Thyroid gland (tissue), 4 donors: ENCODE data around the gene CCL15. TPM values are rescaled to one million over a fixed set of nuclear protein-coding genes. Genes with fewer than 3 reads are reported as not detected.

Experiments used
- DNase-seq, 2 donors: peaks; one replicate each; pipeline ENCODE4 v3.0.0-alpha.2; 2019
- H3K27ac ChIP-seq, 3 donors: fragments of 200-600 bp; sonication (generic); 1 replicate in 2 of 3; 2 replicates in 1 of 3; pipeline ENCODE4 v1.5.1; 2016 to 2019; ENCODE audit warnings: mild to moderate bottlenecking in 1 of 3, moderate library complexity in 1 of 3
- H3K27me3 ChIP-seq: fragments of 200-600 bp; sonication (generic); one replicate; pipeline ENCODE4 v1.5.1; 2019
- H3K36me3 ChIP-seq, 2 donors: fragments of 200-600 bp; sonication (generic); one replicate each; pipeline ENCODE4 v1.5.1; 2016 to 2019
- H3K4me1 ChIP-seq, 2 donors: fragments of 200-600 bp; sonication (generic); one replicate each; pipeline ENCODE4 v1.5.1; 2017 to 2019
- H3K4me3 ChIP-seq, 3 donors: fragments of 200-600 bp; sonication (generic); replicated peaks in 1 of 3; 1 replicate in 2 of 3; 2 replicates in 1 of 3; pipeline ENCODE4 v1.5.1; 2016; ENCODE audit warnings: mild to moderate bottlenecking in 1 of 3
- H3K9me3 ChIP-seq: fragments of 200-600 bp; sonication (generic); one replicate; pipeline ENCODE4 v1.5.1; 2017
- CTCF ChIP-seq, 6 experiments: fragments of 200-600 bp in 3 of 6; fragments of 450-650 bp in 3 of 6; sonication (generic) in 3 of 6; IDR thresholded peaks; one replicate each; pipeline ENCODE4 v1.5.1; 2016 to 2019; ENCODE audit warnings: antibody characterized with exemption in 6 of 6, mild to moderate bottlenecking in 2 of 6, inconsistent platforms in 1 of 6, moderate library complexity in 1 of 6
- POLR2A ChIP-seq, 2 donors: fragments of 450-650 bp; IDR thresholded peaks; one replicate each; pipeline ENCODE4 v1.6.1; 2017; ENCODE audit warnings: antibody characterized with exemption in 2 of 2, mild to moderate bottlenecking in 2 of 2, moderate library complexity in 1 of 2
- WGBS, 2 donors: methylation state at CpG; one replicate each; pipeline ENCODE4 v1.1.5; 2017; 5-methylcytosine and 5-hydroxymethylcytosine counted together
- intact Hi-C: fragments of 100-400 bp; cut with DNase I; formaldehyde crosslinking; loops from one replicate; pipeline ENCODE4 v1.15.1; 2023
- total RNA-seq, 4 donors: library from RNA; depleted of rRNA; stranded (reverse); fragments of >200 nt; gene quantifications; one replicate each; pipeline ENCODE4 v1.2.3, GENCODE V29; 2016

CCL15 gene
- total RNA-seq, 4 donors from 2014 or later = 0.33 TPM; not detected in 3

GRCh38 chr17:35948092-35948491, 53.3 kb downstream of the CCL15 start:
- intact Hi-C loops = no loop called here
- WGBS, 2 donors = 79 to 87% methylated on average over 7 of the region's 7 CpGs
- H3K4me3 ChIP-seq = no peak overlapping the region
- DNase-seq = no peak
- H3K27me3 ChIP-seq = no peaks in the 10 kb centered on the region
- no peaks in the 10 kb centered on the region for H3K9me3 ChIP-seq
- TF ChIP-seq CTCF (IDR thresholded peaks at IDR 0.05) (no peak), POLR2A (IDR thresholded peaks at IDR 0.05) (no peak)
- H3K36me3 ChIP-seq = no peaks in the 10 kb centered on the region
- no peak overlapping the region for H3K27ac ChIP-seq
- H3K4me1 ChIP-seq = no peaks in the 10 kb centered on the region

Other genes with a start within 250 kb of the CCL15 start
- not detected for gene GAS2L2, start 248.3 kb downstream of the CCL15 start, total RNA-seq
- under 1 TPM in 1 of 4 donors, not detected in 3; 0.40 TPM for gene C17orf50, start 240.7 kb downstream of the CCL15 start, total RNA-seq
- 10 to 100 TPM; 12.4 to 48.0 (median 28.6) TPM for gene MMP28, start 205.9 kb downstream of the CCL15 start, total RNA-seq
- 10 to 100 TPM; 55.9 to 79.8 (median 65.4) TPM for gene TAF15, start 192.1 kb downstream of the CCL15 start, total RNA-seq
- gene HEATR9, start 132.7 kb downstream of the CCL15 start, total RNA-seq = under 1 TPM in 1 of 4 donors, not detected in 3; 0.40 TPM
- 1 to 10 TPM; 2.1 to 5.3 (median 3.8) TPM for gene CCL5, start 121.2 kb downstream of the CCL15 start, total RNA-seq
- gene RDM1, start 70.8 kb downstream of the CCL15 start, total RNA-seq = under 1 TPM in 1 of 4 donors, not detected in 3; 0.93 TPM
- gene LYZL6, start 57.8 kb downstream of the CCL15 start, total RNA-seq = not detected
- under 1 TPM in 1 of 4 donors, not detected in 3; 0.81 TPM for gene CCL16, start 20.1 kb downstream of the CCL15 start, total RNA-seq
- gene CCL14, start 14.8 kb downstream of the CCL15 start, total RNA-seq = 10 to 100 TPM in 3 of 4 donors, 1 to 10 TPM in 1; 3.0 to 43.0 (median 23.2) TPM
- 1 to 10 TPM in 2 of 4 donors, not detected in 2; 2.7 to 3.8 TPM for gene CCL23, start 16.4 kb upstream of the CCL15 start, total RNA-seq
- 1 to 10 TPM in 2 of 4 donors, under 1 TPM in 1, not detected in 1; 0.89 to 4.7 (median 2.5) TPM for gene CCL18, start 62.7 kb upstream of the CCL15 start, total RNA-seq
- gene CCL3, start 88.6 kb upstream of the CCL15 start, total RNA-seq = 1 to 10 TPM in 2 of 4 donors, not detected in 2; 1.7 to 3.9 TPM
- 1 to 10 TPM in 2 of 4 donors, under 1 TPM in 1, not detected in 1; 0.78 to 4.3 (median 2.7) TPM for gene CCL4, start 102.3 kb upstream of the CCL15 start, total RNA-seq
- 1 to 10 TPM in 1 of 4 donors, not detected in 3; 3.9 TPM for gene TBC1D3B, start 175.1 kb upstream of the CCL15 start, total RNA-seq
- not detected for gene CCL3L1, start 195.2 kb upstream of the CCL15 start, total RNA-seq
- gene CCL4L2, start 209.5 kb upstream of the CCL15 start, total RNA-seq = 1 to 10 TPM in 1 of 4 donors, not detected in 3; 2.3 TPM